ENCODE measurements around the gene MAP4. TPM values are rescaled to one million over a fixed set of nuclear protein-coding genes. Genes with fewer than 3 reads are reported as not detected.
"Not testable (repeated sequence)": the region's sequence is repeated elsewhere in the genome, so short reads cannot be mapped to it uniquely, and the experiment has no call there.

MAP4 gene
- total RNA-seq, 2 donors from 2014 or later = 97.5 to 130 TPM

GRCh38 chr3:47849186-47849698, 167.0 kb downstream of the MAP4 start:
- Mint-ChIP-seq H3K36me3 (ENCODE audit: low read depth) (peaks cover 76% of the 10 kb centered on the region), H3K9me3 (no peaks in the 10 kb centered on the region), H3K27ac (peak overlapping the region; percentile 63), H3K4me1 (no peaks in the 10 kb centered on the region), H3K27me3 (no peaks in the 10 kb centered on the region), H3K4me3 (no peak overlapping the region)
- ATAC-seq (replicated peaks) = no peak

GRCh38 chr3:47848599-47849117, 167.6 kb downstream of the MAP4 start:
- no peak for ATAC-seq (replicated peaks)
- H3K36me3 Mint-ChIP-seq (ENCODE audit: low read depth) = peaks cover 76% of the 10 kb centered on the region

GRCh38 chr3:47847801-47848518, 168.3 kb downstream of the MAP4 start:
- Mint-ChIP-seq H3K4me1 (no peaks in the 10 kb centered on the region), H3K27ac (no peak overlapping the region), H3K36me3 (ENCODE audit: low read depth) (peaks cover 81% of the 10 kb centered on the region), H3K27me3 (no peaks in the 10 kb centered on the region), H3K4me3 (no peak overlapping the region), H3K9me3 (no peaks in the 10 kb centered on the region)
- ATAC-seq (replicated peaks) = no peak

More at GRCh38 chr3:47848599-47849117, 167.6 kb downstream of the MAP4 start:
- H3K27me3 Mint-ChIP-seq = no peaks in the 10 kb centered on the region
- H3K27ac Mint-ChIP-seq = no peak overlapping the region
- H3K4me3 Mint-ChIP-seq = no peak overlapping the region
- H3K9me3 Mint-ChIP-seq = no peaks in the 10 kb centered on the region
- H3K4me1 Mint-ChIP-seq = no peaks in the 10 kb centered on the region

GRCh38 chr3:47847260-47847659, 169.0 kb downstream of the MAP4 start:
- no peak for ATAC-seq (replicated peaks)
- no peaks in the 10 kb centered on the region for H3K9me3 Mint-ChIP-seq
- no peaks in the 10 kb centered on the region for H3K27me3 Mint-ChIP-seq
- no peak overlapping the region for H3K27ac Mint-ChIP-seq
- peaks cover 85% of the 10 kb centered on the region for H3K36me3 Mint-ChIP-seq (ENCODE audit: low read depth)
- H3K4me1 Mint-ChIP-seq = no peaks in the 10 kb centered on the region
- no peak overlapping the region for H3K4me3 Mint-ChIP-seq

- peaks cover 86% of the 10 kb centered on the region for H3K36me3 Mint-ChIP-seq (ENCODE audit: low read depth)
- ATAC-seq (replicated peaks) = no peak
- H3K27me3 Mint-ChIP-seq = no peaks in the 10 kb centered on the region
Measured at GRCh38 chr3:47846880-47847248, 169.4 kb downstream of the MAP4 start.

GRCh38 chr3:47846186-47846879, 169.9 kb downstream of the MAP4 start:
- H3K36me3 Mint-ChIP-seq (ENCODE audit: low read depth) = peaks cover 91% of the 10 kb centered on the region
- H3K27ac Mint-ChIP-seq = no peak overlapping the region
- no peak for ATAC-seq (replicated peaks)
- H3K9me3 Mint-ChIP-seq = no peaks in the 10 kb centered on the region
- no peaks in the 10 kb centered on the region for H3K27me3 Mint-ChIP-seq
- H3K4me3 Mint-ChIP-seq = no peak overlapping the region
- no peaks in the 10 kb centered on the region for H3K4me1 Mint-ChIP-seq

More at GRCh38 chr3:47846880-47847248, 169.4 kb downstream of the MAP4 start:
- H3K4me1 Mint-ChIP-seq = no peaks in the 10 kb centered on the region
- H3K9me3 Mint-ChIP-seq = no peaks in the 10 kb centered on the region
- no peak overlapping the region for H3K27ac Mint-ChIP-seq
- H3K4me3 Mint-ChIP-seq = no peak overlapping the region

GRCh38 chr3:47841786-47842349, 174.3 kb downstream of the MAP4 start:
- Mint-ChIP-seq H3K4me1 (peaks cover 4% of the 10 kb centered on the region), H3K9me3 (no peaks in the 10 kb centered on the region), H3K4me3 (no peak overlapping the region), H3K27ac (peak overlapping the region; percentile 40), H3K36me3 (ENCODE audit: low read depth) (peaks cover 94% of the 10 kb centered on the region), H3K27me3 (no peaks in the 10 kb centered on the region)
- no peak for ATAC-seq (replicated peaks)

GRCh38 chr3:47838503-47838902, 177.7 kb downstream of the MAP4 start:
- H3K9me3 Mint-ChIP-seq = no peaks in the 10 kb centered on the region
- peaks cover 97% of the 10 kb centered on the region for H3K36me3 Mint-ChIP-seq (ENCODE audit: low read depth)
- H3K27me3 Mint-ChIP-seq = no peaks in the 10 kb centered on the region
- H3K4me3 Mint-ChIP-seq = no peak overlapping the region
- ATAC-seq (replicated peaks) = no peak
- peaks cover 4% of the 10 kb centered on the region for H3K4me1 Mint-ChIP-seq
- H3K27ac Mint-ChIP-seq = no peak overlapping the region

- Mint-ChIP-seq H3K36me3 (ENCODE audit: low read depth) (peaks cover 95% of the 10 kb centered on the region), H3K9me3 (no peaks in the 10 kb centered on the region), H3K27ac (peak overlapping the region; percentile 76), H3K4me3 (no peak overlapping the region), H3K4me1 (peaks cover 4% of the 10 kb centered on the region), H3K27me3 (no peaks in the 10 kb centered on the region)
- no peak for ATAC-seq (replicated peaks)
Measured at GRCh38 chr3:47836986-47837385, 179.2 kb downstream of the MAP4 start.

GRCh38 chr3:47829482-47829881, 186.7 kb downstream of the MAP4 start:
- Mint-ChIP-seq H3K36me3 (ENCODE audit: low read depth) (peaks cover 76% of the 10 kb centered on the region), H3K27ac (peak overlapping the region; percentile 65)

GRCh38 chr3:47825590-47825989, 190.6 kb downstream of the MAP4 start:
- peaks cover 17% of the 10 kb centered on the region for H3K4me1 Mint-ChIP-seq
- no peaks in the 10 kb centered on the region for H3K27me3 Mint-ChIP-seq
- no peak for ATAC-seq (replicated peaks)
- peaks cover 47% of the 10 kb centered on the region for H3K36me3 Mint-ChIP-seq (ENCODE audit: low read depth)
- peak overlapping the region; percentile 91 for H3K4me3 Mint-ChIP-seq
- H3K9me3 Mint-ChIP-seq = no peaks in the 10 kb centered on the region
- H3K27ac Mint-ChIP-seq = peak overlapping the region; percentile 96

More at GRCh38 chr3:47829482-47829881, 186.7 kb downstream of the MAP4 start:
- peaks cover 13% of the 10 kb centered on the region for H3K4me1 Mint-ChIP-seq
- ATAC-seq (replicated peaks); H3K9me3 Mint-ChIP-seq; H3K27me3 Mint-ChIP-seq: not testable (repeated sequence)
- H3K4me3 Mint-ChIP-seq = peak overlapping the region; percentile 16

GRCh38 chr3:47824541-47825473, 191.4 kb downstream of the MAP4 start:
- peaks cover 44% of the 10 kb centered on the region for H3K36me3 Mint-ChIP-seq (ENCODE audit: low read depth)
- H3K4me3 Mint-ChIP-seq = peak overlapping the region; percentile 91
- H3K27ac Mint-ChIP-seq = peak overlapping the region; percentile 96
- ATAC-seq (replicated peaks) = peak; percentile 99
- H3K27me3 Mint-ChIP-seq = no peaks in the 10 kb centered on the region
- no peaks in the 10 kb centered on the region for H3K9me3 Mint-ChIP-seq
- peaks cover 17% of the 10 kb centered on the region for H3K4me1 Mint-ChIP-seq

GRCh38 chr3:47817609-47818008, 198.6 kb downstream of the MAP4 start:
- no peaks in the 10 kb centered on the region for H3K9me3 Mint-ChIP-seq
- peaks cover 50% of the 10 kb centered on the region for H3K36me3 Mint-ChIP-seq (ENCODE audit: low read depth)
- ATAC-seq (replicated peaks) = no peak

More at GRCh38 chr3:47817609-47818008, 198.6 kb downstream of the MAP4 start:
- Mint-ChIP-seq H3K4me1 (peaks cover 4% of the 10 kb centered on the region), H3K27ac (peak overlapping the region; percentile 3), H3K4me3 (no peak overlapping the region), H3K27me3 (no peaks in the 10 kb centered on the region)

Measured in activated T-helper 17 cell treated with anti-CD3 and anti-CD28 coated beads, Interleukin-2, amount 50 U/mL, for 72 hours (primary cell).